Upper lobe of left lung (tissue), 4 donors: Measurements from ENCODE around the gene CRKL.

Experiments used
- POLR2AphosphoS5 ChIP-seq, 2 donors: sonication (generic); formaldehyde crosslinking; IDR thresholded peaks; one replicate each; pipeline ENCODE4 v1.5.1; 2017; ENCODE audit warnings: antibody characterized with exemption in 2 of 2
- TF ChIP-seq, protein P1 (sequence below), 6 experiments: fragments of 450-650 bp in 4 of 6; fragments of 200-600 bp in 2 of 6; sonication (generic) in 2 of 6; IDR thresholded peaks; one replicate each; pipeline ENCODE4 v1.5.1; 2016 to 2019; ENCODE audit warnings: antibody characterized with exemption in 6 of 6

DNA sequence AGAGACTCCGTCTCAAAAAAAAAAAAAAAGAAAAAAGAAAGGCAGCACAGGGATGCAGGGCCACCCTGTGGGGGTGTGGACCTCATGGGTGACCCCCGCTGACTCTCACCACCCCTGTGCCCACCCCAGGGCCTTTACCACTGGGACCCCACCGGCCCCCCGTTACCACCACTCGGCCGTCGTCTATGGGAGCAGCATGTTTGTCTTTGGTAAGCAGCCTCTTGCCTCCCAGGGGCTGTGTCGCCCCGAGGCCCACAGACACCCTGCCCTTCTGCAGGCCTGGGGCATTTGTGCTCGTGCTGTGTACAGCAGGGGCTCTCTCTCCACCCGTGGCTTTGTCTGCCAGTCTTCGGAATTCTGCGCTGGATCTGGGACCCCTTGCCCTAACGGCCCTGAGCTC is 70.2 kb downstream of the CRKL start:
- TF ChIP-seq, protein P1, sequence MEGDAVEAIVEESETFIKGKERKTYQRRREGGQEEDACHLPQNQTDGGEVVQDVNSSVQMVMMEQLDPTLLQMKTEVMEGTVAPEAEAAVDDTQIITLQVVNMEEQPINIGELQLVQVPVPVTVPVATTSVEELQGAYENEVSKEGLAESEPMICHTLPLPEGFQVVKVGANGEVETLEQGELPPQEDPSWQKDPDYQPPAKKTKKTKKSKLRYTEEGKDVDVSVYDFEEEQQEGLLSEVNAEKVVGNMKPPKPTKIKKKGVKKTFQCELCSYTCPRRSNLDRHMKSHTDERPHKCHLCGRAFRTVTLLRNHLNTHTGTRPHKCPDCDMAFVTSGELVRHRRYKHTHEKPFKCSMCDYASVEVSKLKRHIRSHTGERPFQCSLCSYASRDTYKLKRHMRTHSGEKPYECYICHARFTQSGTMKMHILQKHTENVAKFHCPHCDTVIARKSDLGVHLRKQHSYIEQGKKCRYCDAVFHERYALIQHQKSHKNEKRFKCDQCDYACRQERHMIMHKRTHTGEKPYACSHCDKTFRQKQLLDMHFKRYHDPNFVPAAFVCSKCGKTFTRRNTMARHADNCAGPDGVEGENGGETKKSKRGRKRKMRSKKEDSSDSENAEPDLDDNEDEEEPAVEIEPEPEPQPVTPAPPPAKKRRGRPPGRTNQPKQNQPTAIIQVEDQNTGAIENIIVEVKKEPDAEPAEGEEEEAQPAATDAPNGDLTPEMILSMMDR (IDR thresholded peaks at IDR 0.05): no peak
- TF ChIP-seq POLR2AphosphoS5 (IDR thresholded peaks at IDR 0.05): no peak
